Cortex of kidney (tissue), 1 donor: ENCODE results near the gene S100A6.
"Not testable (repeated sequence)": the region's sequence is repeated elsewhere in the genome, so short reads cannot be mapped to it uniquely, and the experiment has no call there.

Source experiments
- DNase-seq: peaks from one replicate; lab custom pipeline; 2025; lab: John Stamatoyannopoulos, UW

The S100A6 gene

GRCh38 chr1:153531638-153532037 lies 4.2 kb downstream of the S100A6 start:
- DNase-seq: no peak

GRCh38 chr1:153527683-153528040 lies 8.1 kb downstream of the S100A6 start:
- DNase-seq: no peak

DNA sequence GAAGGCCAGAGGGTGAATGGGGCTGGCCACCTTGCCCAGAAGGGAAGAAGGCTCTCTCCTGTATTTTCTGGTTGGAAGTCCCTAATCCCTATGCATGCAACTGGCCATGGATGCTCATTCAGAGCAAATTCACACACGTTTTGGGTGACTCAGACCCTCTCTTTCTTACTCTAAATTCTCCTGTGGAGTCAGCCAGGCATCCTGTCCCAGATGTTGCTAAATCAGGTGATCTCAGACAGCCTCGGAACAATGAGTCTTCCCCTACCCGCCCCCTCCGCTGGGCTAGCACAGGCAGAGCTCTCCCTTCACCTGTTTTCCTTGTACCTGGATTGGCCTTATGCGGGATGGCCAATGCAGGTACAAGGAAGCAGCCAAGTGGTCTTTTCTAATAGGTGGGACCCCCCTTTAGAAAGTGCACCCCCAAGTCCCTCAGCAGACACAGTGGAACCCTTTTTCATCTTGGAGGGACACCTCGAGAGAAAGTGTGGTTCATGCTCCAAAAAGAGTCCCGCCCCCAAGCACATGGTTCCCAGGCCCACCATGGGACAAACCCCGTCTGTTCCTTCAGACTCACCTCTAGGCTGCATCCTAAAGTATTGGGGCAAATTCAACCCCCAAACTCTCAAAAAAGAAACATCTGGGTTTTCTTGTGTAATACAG lies 8.6 kb downstream of the S100A6 start:
- no peak for DNase-seq

DNA sequence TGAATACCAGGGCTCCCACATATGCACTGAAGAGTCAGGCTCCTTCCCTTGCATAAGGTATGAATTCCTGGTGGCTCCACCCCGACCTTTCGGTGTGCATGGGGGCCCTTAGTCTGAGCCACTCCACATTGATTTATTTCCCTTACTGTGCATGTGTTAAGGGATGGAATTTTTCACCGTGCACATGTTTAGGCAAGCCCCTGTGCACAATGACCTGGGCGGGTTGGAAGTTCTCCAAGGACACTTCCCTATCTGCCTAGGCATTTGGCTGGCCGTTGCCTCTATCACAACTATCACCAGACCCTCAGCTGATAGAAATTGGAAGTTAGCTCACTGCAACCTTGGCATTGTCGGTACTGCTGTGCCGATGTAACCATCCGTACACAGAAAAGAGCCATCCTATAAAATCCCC lies 9.7 kb downstream of the S100A6 start:
- DNase-seq: no peak

DNA sequence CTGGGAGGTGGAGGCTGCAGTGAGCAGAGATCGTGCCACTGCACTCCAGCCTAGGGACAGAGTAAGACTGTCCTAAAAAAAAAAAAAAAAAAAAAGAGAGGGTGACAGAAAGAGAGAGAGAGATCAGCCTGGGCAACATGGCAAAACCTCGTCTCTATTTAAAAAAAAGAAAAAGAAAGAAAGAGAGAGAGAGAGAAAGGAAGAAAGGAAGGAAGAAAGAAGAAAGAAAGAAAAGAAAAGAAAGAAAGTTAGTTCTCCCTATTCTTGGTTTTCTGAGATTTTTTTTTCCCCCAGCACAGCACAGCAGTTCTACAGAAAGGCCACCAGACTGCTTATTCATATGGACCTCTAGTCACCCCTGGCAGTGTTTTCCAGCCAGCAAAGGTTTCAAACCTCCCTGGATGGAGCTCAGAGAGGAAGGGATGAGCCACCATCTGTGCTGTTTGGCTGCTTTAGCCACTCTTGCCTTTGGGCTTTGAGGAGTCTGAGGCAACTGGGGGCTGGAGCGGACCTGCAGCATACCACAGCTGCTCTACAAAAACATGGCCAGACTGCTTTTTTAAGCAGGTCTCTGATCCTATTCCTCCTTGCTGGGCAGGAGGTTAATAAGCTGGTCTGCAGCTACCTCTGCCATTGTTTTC lies 10.6 kb downstream of the S100A6 start:
- DNase-seq: no peak

GRCh38 chr1:153522353-153523048 lies 13.3 kb downstream of the S100A6 start:
- DNase-seq: not testable (repeated sequence)

- not testable (repeated sequence) for DNase-seq
Measured at GRCh38 chr1:153521808-153522207, 14.0 kb downstream of the S100A6 start.

GRCh38 chr1:153520818-153521476 lies 14.8 kb downstream of the S100A6 start:
- DNase-seq: no peak

- DNase-seq: not testable (repeated sequence)
Measured at GRCh38 chr1:153520137-153520691, 15.6 kb downstream of the S100A6 start.

- DNase-seq: no peak
Measured at GRCh38 chr1:153519242-153519641, 16.5 kb downstream of the S100A6 start.

GRCh38 chr1:153515504-153516394 lies 20.0 kb downstream of the S100A6 start:
- DNase-seq: no peak

GRCh38 chr1:153513666-153514065 lies 22.1 kb downstream of the S100A6 start:
- no peak for DNase-seq

DNA sequence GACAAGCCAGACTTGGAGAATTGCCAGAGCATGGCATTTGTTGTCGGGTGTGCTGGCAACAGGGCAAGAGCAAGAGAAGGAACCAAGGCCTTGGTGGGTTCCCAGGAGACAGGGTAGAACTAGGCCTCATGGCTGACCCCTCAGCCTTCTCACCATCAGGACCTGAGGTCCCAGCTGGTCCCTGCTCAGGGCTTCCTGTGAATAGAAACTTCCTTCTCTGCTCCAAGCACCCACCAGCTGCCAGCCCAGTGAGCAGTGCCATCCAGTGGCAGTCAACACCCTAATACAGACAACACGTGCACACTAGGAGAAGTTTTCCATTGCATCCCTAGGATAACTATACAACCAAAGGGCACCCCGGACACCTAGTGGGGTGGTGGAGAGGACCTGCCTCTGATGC lies 22.8 kb downstream of the S100A6 start:
- no peak for DNase-seq

GRCh38 chr1:153510984-153511410 lies 24.8 kb downstream of the S100A6 start:
- DNase-seq: no peak

DNA sequence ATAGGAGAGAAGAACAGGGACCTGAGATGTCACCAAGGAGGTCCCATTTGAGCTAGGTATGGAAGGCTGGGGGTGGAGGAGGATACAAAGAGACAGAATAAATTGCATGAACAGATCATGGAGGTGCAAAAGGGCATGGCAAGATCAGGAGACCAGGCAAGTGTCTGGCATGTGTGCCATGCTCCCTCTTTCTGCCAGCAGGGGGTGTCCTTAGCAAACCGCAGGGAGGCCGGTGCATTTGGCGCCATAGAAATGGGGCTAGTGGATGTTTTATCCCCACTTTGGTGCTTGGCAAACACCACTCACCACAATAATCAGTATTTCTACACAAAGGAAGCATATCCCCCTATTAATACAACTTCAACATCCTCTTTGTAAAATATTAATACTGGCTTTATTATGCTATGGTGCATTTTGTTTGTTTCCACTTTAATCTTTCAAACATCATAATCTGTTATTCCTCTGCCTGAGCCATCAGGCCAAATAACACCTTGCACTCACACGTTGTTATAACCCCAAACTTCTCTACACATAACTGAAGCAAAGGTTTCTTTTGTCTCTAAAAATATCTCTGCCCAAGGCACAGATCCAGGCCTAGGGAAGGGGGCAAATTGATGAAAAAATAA lies 25.9 kb downstream of the S100A6 start:
- DNase-seq: no peak

DNA sequence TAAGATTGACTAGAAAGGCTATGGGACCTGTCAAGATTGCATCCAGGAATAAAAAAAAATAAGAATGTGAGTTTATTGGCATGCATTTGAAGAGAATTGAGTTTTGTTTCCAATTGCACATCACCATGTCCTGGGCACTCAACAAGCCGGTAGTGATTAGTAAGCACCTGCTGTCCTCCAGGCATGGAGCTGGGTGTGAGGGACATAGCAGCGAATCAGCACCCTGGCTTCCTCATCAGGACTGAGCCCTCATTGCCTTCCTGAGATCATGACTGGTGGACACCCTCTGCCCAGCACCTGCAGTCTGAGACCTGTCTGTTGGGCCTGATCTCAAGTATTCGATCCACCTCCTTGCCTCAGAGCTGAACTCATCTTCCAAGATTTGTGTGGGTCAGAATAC lies 26.8 kb downstream of the S100A6 start:
- DNase-seq: no peak

- no peak for DNase-seq
Measured at GRCh38 chr1:153507926-153508583, 27.7 kb downstream of the S100A6 start.

DNA sequence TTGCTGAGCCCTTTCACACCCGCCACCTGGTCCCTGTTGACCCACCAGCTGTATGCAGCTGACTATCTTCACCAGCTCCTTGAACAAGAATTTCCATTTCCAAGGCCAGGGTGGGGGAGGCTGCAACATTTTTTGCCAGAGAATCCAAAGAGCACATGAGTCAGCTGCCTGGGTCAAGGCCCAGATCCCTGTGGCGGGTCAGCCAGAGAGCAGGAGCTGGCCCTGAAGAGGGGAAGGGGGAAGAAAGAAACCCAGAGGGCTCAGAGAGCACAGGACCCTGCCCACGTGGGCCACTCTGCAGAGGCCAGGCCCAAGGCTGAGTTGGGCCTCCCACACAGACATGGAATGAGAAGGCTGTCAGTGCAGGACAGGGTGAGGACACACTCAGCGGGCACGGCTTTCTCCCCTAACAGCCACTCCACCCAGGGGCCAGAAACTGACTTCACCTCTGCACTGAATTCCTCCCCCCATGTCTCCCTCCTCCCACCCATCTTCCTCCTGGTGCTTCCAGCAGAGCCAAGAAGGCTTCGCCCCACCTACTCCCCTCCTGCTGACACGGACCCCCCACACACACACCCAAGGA lies 28.9 kb downstream of the S100A6 start:
- no peak for DNase-seq

- no peak for DNase-seq
Measured at GRCh38 chr1:153506386-153506785, 29.4 kb downstream of the S100A6 start.

- no peak for DNase-seq
Measured at GRCh38 chr1:153505576-153505975, 30.2 kb downstream of the S100A6 start.
